Ovary (tissue), 3 donors: ENCODE results near the gene TNS4.
A peak's percentile ranks its signal among the peaks of the same experiment; 100 is the strongest.

Experiments used
- EP300 ChIP-seq: sonication (generic); formaldehyde crosslinking; IDR thresholded peaks from one replicate; pipeline ENCODE4 v1.6.1; 2017; ENCODE audit warnings: antibody characterized with exemption
- POLR2A ChIP-seq: fragments of 450-650 bp; IDR thresholded peaks from one replicate; pipeline ENCODE4 v1.6.1; 2017; ENCODE audit warnings: antibody characterized with exemption, mild to moderate bottlenecking, moderate library complexity
- TF ChIP-seq, protein P1 (sequence below), 3 donors: fragments of 450-650 bp in 2 of 3; fragments of 200-600 bp in 1 of 3; IDR thresholded peaks; one replicate each; pipeline versions ENCODE4 v1.5.1 to v1.8.0; 2016 to 2022; ENCODE audit warnings: antibody characterized with exemption in 3 of 3, mild to moderate bottlenecking in 1 of 3
- donor health status: DM: no; HTN: no; CAD: no.

DNA sequence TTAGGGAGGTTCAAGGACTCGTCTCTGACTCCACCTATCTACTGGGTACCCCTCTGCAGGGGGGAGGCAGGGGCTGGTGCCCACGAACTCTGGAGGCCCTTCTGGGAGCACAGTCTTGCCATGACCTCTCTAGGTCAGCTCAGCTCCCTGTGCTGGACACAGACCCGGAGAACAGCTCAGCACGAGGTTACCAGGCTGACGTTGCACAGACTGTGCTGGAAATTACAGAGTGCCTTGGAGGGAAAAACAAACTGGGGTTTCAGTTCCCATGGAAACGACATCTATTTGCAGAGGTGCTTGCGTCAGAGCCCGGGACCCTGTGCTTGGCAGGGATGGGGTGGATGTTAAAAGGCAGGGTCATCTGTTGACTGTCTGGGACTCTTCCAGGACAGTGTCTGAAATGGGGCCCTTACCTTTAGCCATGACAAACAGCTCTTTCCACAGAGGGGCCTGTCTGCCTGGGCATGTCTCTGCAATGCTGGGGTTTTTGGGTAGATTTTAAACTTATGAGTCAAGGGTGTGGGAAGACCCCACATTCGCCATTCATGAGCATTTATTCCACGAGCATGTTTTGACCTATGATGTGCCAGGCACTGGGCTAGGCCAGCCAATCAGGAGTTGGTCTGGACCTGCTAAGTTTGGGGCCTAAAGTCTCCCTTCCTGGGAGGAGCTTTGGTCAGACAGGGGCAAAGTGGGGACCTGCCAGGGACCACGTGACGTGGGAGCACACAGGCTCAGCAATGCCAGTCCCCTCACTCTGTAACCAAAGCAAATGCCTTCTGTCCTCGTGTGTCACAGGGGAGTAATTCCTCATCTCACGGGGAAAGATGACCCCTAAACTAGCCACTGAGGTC, 41.4 kb upstream of the TNS4 start:
- TF ChIP-seq, protein P1, sequence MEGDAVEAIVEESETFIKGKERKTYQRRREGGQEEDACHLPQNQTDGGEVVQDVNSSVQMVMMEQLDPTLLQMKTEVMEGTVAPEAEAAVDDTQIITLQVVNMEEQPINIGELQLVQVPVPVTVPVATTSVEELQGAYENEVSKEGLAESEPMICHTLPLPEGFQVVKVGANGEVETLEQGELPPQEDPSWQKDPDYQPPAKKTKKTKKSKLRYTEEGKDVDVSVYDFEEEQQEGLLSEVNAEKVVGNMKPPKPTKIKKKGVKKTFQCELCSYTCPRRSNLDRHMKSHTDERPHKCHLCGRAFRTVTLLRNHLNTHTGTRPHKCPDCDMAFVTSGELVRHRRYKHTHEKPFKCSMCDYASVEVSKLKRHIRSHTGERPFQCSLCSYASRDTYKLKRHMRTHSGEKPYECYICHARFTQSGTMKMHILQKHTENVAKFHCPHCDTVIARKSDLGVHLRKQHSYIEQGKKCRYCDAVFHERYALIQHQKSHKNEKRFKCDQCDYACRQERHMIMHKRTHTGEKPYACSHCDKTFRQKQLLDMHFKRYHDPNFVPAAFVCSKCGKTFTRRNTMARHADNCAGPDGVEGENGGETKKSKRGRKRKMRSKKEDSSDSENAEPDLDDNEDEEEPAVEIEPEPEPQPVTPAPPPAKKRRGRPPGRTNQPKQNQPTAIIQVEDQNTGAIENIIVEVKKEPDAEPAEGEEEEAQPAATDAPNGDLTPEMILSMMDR (IDR thresholded peaks at IDR 0.05): no peak
- TF ChIP-seq POLR2A: no peak
- TF ChIP-seq EP300: peak; percentile 99
